Measurements from ENCODE around the gene EIF5A.

EIF5A gene

GRCh38 chr17:7306911-7307685, at the start of gene EIF5A:
Gene EIF5A (plus strand): TSS chr17:7307628. CDS start chr17:7309636, 2,008 bp downstream.
- peak; percentile 100 for DNase-seq (ENCODE audit: low spot score)

GRCh38 chr17:7258731-7259554, 48.5 kb upstream of the EIF5A start:
- DNase-seq (ENCODE audit: low spot score), result peak; percentile 51

- DNase-seq (ENCODE audit: low spot score), result no peak
Measured at GRCh38 chr17:7259555-7259889, 47.9 kb upstream of the EIF5A start.

- peak; percentile 2 for DNase-seq (ENCODE audit: low spot score)
Measured at GRCh38 chr17:7260151-7260550, 47.3 kb upstream of the EIF5A start.

- DNase-seq (ENCODE audit: low spot score), result peak; percentile 25
Measured at GRCh38 chr17:7260651-7261378, 46.6 kb upstream of the EIF5A start.

GRCh38 chr17:7261379-7262191, 45.8 kb upstream of the EIF5A start:
- DNase-seq (ENCODE audit: low spot score), result no peak

GRCh38 chr17:7262192-7262934, 45.1 kb upstream of the EIF5A start, which contains the start of gene CLDN7:
Gene CLDN7 (minus strand): TSS chr17:7262478. CDS start chr17:7262043, 435 bp downstream.
- DNase-seq (ENCODE audit: low spot score), result no peak

- peak; percentile 2 for DNase-seq (ENCODE audit: low spot score)
Measured at GRCh38 chr17:7262935-7263800, 44.3 kb upstream of the EIF5A start.

- DNase-seq (ENCODE audit: low spot score), result no peak
Measured at GRCh38 chr17:7263801-7264078, 43.7 kb upstream of the EIF5A start.

GRCh38 chr17:7266784-7267183, 40.6 kb upstream of the EIF5A start:
- no peak for DNase-seq (ENCODE audit: low spot score)

- DNase-seq (ENCODE audit: low spot score), result no peak
Measured at GRCh38 chr17:7279448-7279847, 28.0 kb upstream of the EIF5A start.

GRCh38 chr17:7280519-7281073, 26.8 kb upstream of the EIF5A start:
- peak; percentile 87 for DNase-seq (ENCODE audit: low spot score)

GRCh38 chr17:7281074-7281952, 26.1 kb upstream of the EIF5A start, which contains the start of gene SLC2A4:
Gene SLC2A4 (plus strand): TSS chr17:7281718. CDS start chr17:7281935, 217 bp downstream.
- peak; percentile 98 for DNase-seq (ENCODE audit: low spot score)

GRCh38 chr17:7281953-7282751, 25.3 kb upstream of the EIF5A start:
- peak; percentile 35 for DNase-seq (ENCODE audit: low spot score)

GRCh38 chr17:7282752-7283321, 24.6 kb upstream of the EIF5A start:
- peak; percentile 90 for DNase-seq (ENCODE audit: low spot score)

GRCh38 chr17:7283471-7284216, 23.8 kb upstream of the EIF5A start:
- DNase-seq (ENCODE audit: low spot score), result no peak

GRCh38 chr17:7284911-7285310, 22.5 kb upstream of the EIF5A start:
- no peak for DNase-seq (ENCODE audit: low spot score)

Measured in hematopoietic multipotent progenitor cell treated with erythropoietin and hydrocortisone succinate and interleukin-3 and kit ligand, for 15 days (in vitro differentiated cells).